Trophoblast cell (in vitro differentiated cells and primary cell): ENCODE results near the gene ARFGAP1.

ENCODE experiments used
- DNase-seq, 2 donors: peaks; one replicate each; pipeline ENCODE4 v3.0.0-alpha.2; 2016
- H2AFZ ChIP-seq: 2 replicates; pipeline ENCODE4 v1.6.1; 2013; ENCODE audit warnings: low read length, moderate library complexity, mild to moderate bottlenecking; ENCODE audit not compliant: insufficient read depth, poor library complexity
- H2AK5ac ChIP-seq: 2 replicates; pipeline ENCODE4 v1.6.1; 2013; ENCODE audit warnings: mild to moderate bottlenecking, low read length
- H2BK120ac ChIP-seq: 2 replicates; pipeline ENCODE4 v1.6.1; 2013; ENCODE audit warnings: low read length, mild to moderate bottlenecking, moderate library complexity; ENCODE audit not compliant: insufficient read depth, poor library complexity
- H2BK12ac ChIP-seq: 2 replicates; pipeline ENCODE4 v1.6.1; 2013; ENCODE audit warnings: mild to moderate bottlenecking, low read length, moderate library complexity
- H2BK5ac ChIP-seq: 2 replicates; pipeline ENCODE4 v1.6.1; 2013; ENCODE audit warnings: low read length, low read depth, moderate library complexity, mild to moderate bottlenecking; ENCODE audit not compliant: poor library complexity
- H3K14ac ChIP-seq: 2 replicates; pipeline ENCODE4 v1.6.1; 2013; ENCODE audit warnings: mild to moderate bottlenecking, low read length
- H3K18ac ChIP-seq: 2 replicates; pipeline ENCODE4 v1.6.1; 2013; ENCODE audit warnings: mild to moderate bottlenecking, low read length
- H3K23ac ChIP-seq: 2 replicates; pipeline ENCODE4 v1.6.1; 2013; ENCODE audit warnings: low read length
- H3K27ac ChIP-seq: 2 replicates; pipeline ENCODE4 v1.5.1; 2013; ENCODE audit warnings: low read depth, mild to moderate bottlenecking, inconsistent platforms, low read length, moderate library complexity
- H3K27me3 ChIP-seq: 2 replicates; pipeline ENCODE4 v1.6.1; 2013; ENCODE audit warnings: inconsistent platforms, mild to moderate bottlenecking, low read length, moderate library complexity; ENCODE audit not compliant: insufficient read depth
- H3K36me3 ChIP-seq, 2 experiments: 1 replicate in 1 of 2; 2 replicates in 1 of 2; pipeline ENCODE4 v1.6.1; 2013; ENCODE audit warnings: low read length in 2 of 2, mild to moderate bottlenecking in 2 of 2, moderate library complexity in 1 of 2; ENCODE audit not compliant: insufficient read depth in 2 of 2, control insufficient read depth in 1 of 2
- H3K4ac ChIP-seq: 2 replicates; pipeline ENCODE4 v1.6.1; 2013; ENCODE audit warnings: low read depth, mild to moderate bottlenecking, low read length, moderate library complexity
- H3K4me1 ChIP-seq, 2 experiments: 1 replicate in 1 of 2; 2 replicates in 1 of 2; pipeline ENCODE4 v1.6.1; 2013; ENCODE audit warnings: low read length in 2 of 2, mild to moderate bottlenecking in 2 of 2, moderate library complexity in 1 of 2; ENCODE audit not compliant: insufficient read depth in 2 of 2, control insufficient read depth in 1 of 2
- H3K4me2 ChIP-seq: 2 replicates; pipeline ENCODE4 v1.6.1; 2013; ENCODE audit warnings: inconsistent platforms, mild to moderate bottlenecking, low read length, moderate library complexity
- H3K4me3 ChIP-seq: 2 replicates; pipeline ENCODE4 v1.5.1; 2013; ENCODE audit warnings: mild to moderate bottlenecking, low read depth, low read length, inconsistent platforms
- H3K79me1 ChIP-seq: one replicate; pipeline ENCODE4 v1.6.1; 2013; ENCODE audit warnings: low read length
- H3K79me2 ChIP-seq: 2 replicates; pipeline ENCODE4 v1.6.1; 2013; ENCODE audit warnings: low read length, mild to moderate bottlenecking; ENCODE audit not compliant: control insufficient read depth, insufficient read depth, poor library complexity
- H3K9ac ChIP-seq: 2 replicates; pipeline ENCODE4 v1.6.1; 2013; ENCODE audit warnings: mild to moderate bottlenecking, low read length
- H3K9me3 ChIP-seq: 2 replicates; pipeline ENCODE4 v1.6.1; 2013; ENCODE audit warnings: low read depth, mild to moderate bottlenecking, control low read depth, inconsistent platforms, low read length; ENCODE audit not compliant: insufficient read depth
- H4K12ac ChIP-seq: 2 replicates; pipeline ENCODE4 v1.6.1; 2013; ENCODE audit warnings: low read depth, mild to moderate bottlenecking, low read length, moderate library complexity
- H4K8ac ChIP-seq: 2 replicates; pipeline ENCODE4 v1.6.1; 2013; ENCODE audit warnings: low read depth, mild to moderate bottlenecking, low read length, moderate library complexity
- H4K91ac ChIP-seq: one replicate; pipeline ENCODE4 v1.6.1; 2013; ENCODE audit warnings: low read depth, mild to moderate bottlenecking, low read length, moderate library complexity
- WGBS: extraction: QIAGEN DNeasy Blood & Tissue Kit; methylation state at CpG from one replicate; pipeline ENCODE4 v1.1.7; 2013; ENCODE audit warnings: missing lambda C conversion rate; ENCODE audit not compliant: insufficient read length, insufficient coverage; ENCODE audit errors: extremely low coverage; 5-methylcytosine and 5-hydroxymethylcytosine counted together

The ARFGAP1 gene

DNA sequence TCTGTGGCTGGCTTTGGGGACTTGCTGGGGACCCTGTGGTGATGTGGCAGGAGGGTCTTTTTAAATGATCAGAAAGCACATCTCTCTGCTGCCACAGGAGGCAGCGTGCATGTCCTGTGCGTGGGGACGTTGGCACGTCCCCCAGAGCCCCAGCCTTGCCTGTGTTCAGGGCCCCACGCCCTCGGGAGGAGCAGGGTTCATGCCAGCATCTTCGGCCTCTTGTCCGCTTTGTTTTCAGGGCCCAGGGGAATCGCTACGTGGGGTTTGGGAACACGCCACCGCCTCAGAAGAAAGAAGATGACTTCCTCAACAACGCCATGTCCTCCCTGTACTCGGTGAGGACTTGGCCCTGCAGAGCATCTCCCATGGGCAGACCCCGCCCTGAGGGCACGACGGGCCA is 6.0 kb downstream of the ARFGAP1 start:
- DNase-seq: no peak
- Histone ChIP-seq H3K18ac (no peak overlapping the region), H2AFZ (no peak overlapping the region), H3K79me2 (peaks cover 14% of the 10 kb centered on the region), H3K9me3 (peaks cover 5% of the 10 kb centered on the region), H3K9ac (no peak overlapping the region), H3K27me3 (no peaks in the 10 kb centered on the region), H3K36me3 (peaks cover 88% of the 10 kb centered on the region in 2 experiments), H3K79me1 (no peaks in the 10 kb centered on the region), H3K14ac (no peak overlapping the region), H4K8ac (no peak overlapping the region), H4K91ac (no peak overlapping the region), H3K4me1 (peaks cover 3% of the 10 kb centered on the region in 2 experiments), H2AK5ac (no peak overlapping the region), H3K4me2 (no peak overlapping the region), H2BK120ac (no peak overlapping the region), H2BK12ac (no peak overlapping the region), H2BK5ac (no peak overlapping the region), H3K27ac (no peak overlapping the region), H3K4ac (no peak overlapping the region), H3K4me3 (no peak overlapping the region), H3K23ac (no peak overlapping the region), H4K12ac (no peak overlapping the region)
- WGBS: no CpG with 5 or more reads among the region's 17 CpGs

DNA sequence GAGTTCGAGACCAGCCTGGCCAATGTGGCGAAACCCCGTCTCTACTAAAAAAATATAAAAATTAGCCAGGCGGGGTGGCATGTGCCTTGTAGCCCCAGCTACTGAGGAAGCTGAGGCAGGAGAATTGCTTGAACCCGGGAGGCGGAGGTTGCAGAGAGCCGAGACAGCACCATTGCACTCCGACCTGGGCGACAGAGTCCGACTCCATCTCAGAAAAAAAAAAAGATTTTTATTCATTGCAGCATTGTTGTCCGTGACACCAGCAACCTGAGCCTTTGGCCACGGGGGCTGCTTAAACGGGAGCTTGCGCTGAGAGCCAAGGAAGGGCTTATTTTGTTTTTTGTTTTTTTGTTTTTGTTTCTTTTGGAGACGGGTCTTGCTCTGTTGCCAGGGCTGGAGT is 7.3 kb downstream of the ARFGAP1 start:
- no peak overlapping the region for H3K4me2 ChIP-seq
- no CpG with 5 or more reads among the region's 15 CpGs for WGBS
- no peak overlapping the region for H4K8ac ChIP-seq
- H4K12ac ChIP-seq: no peak overlapping the region
- H3K4me1 ChIP-seq: no peaks in the 10 kb centered on the region
- H4K91ac ChIP-seq: no peak overlapping the region
- no peak overlapping the region for H2AK5ac ChIP-seq
- H2AFZ ChIP-seq: no peak overlapping the region
- no peak overlapping the region for H3K14ac ChIP-seq
- no peak overlapping the region for H3K18ac ChIP-seq
- no peak overlapping the region for H3K9ac ChIP-seq
- H3K79me2 ChIP-seq: peaks cover 4% of the 10 kb centered on the region
- peaks cover 93 to 95% of the 10 kb centered on the region in 2 experiments for H3K36me3 ChIP-seq
- no peak overlapping the region for H2BK12ac ChIP-seq
- H3K9me3 ChIP-seq: peaks cover 7% of the 10 kb centered on the region
- no peak for DNase-seq
- H2BK120ac ChIP-seq: no peak overlapping the region
- no peak overlapping the region for H3K4me3 ChIP-seq
- H3K4ac ChIP-seq: no peak overlapping the region
- H3K27me3 ChIP-seq: no peaks in the 10 kb centered on the region
- no peak overlapping the region for H3K23ac ChIP-seq
- H3K79me1 ChIP-seq: no peaks in the 10 kb centered on the region
- no peak overlapping the region for H2BK5ac ChIP-seq
- no peak overlapping the region for H3K27ac ChIP-seq

- Histone ChIP-seq H3K27ac (no peak overlapping the region), H2BK120ac (no peak overlapping the region), H3K9ac (no peak overlapping the region), H4K91ac (no peak overlapping the region), H3K18ac (no peak overlapping the region), H2BK12ac (no peak overlapping the region), H3K36me3 (peaks cover 97 to 98% of the 10 kb centered on the region in 2 experiments), H3K4me3 (no peak overlapping the region), H3K4ac (no peak overlapping the region), H3K9me3 (peaks cover 7% of the 10 kb centered on the region), H4K8ac (no peak overlapping the region), H4K12ac (no peak overlapping the region), H2BK5ac (no peak overlapping the region), H3K27me3 (no peaks in the 10 kb centered on the region), H3K79me2 (peaks cover 1% of the 10 kb centered on the region), H3K4me1 (no peaks in the 10 kb centered on the region), H3K23ac (no peak overlapping the region), H3K79me1 (no peaks in the 10 kb centered on the region), H2AFZ (no peak overlapping the region), H3K14ac (no peak overlapping the region), H2AK5ac (no peak overlapping the region), H3K4me2 (no peak overlapping the region)
- no peak for DNase-seq
- no CpG with 5 or more reads among the region's 6 CpGs for WGBS
Measured at GRCh38 chr20:63280371-63280770, 7.8 kb downstream of the ARFGAP1 start.

GRCh38 chr20:63280929-63281545 is 8.4 kb downstream of the ARFGAP1 start:
- no peak for DNase-seq
- Histone ChIP-seq H2AFZ (no peak overlapping the region), H2BK120ac (no peak overlapping the region), H3K27ac (no peak overlapping the region), H3K27me3 (no peaks in the 10 kb centered on the region), H3K4ac (peak overlapping the region; percentile 16), H3K23ac (no peak overlapping the region), H2BK12ac (no peak overlapping the region), H3K4me2 (no peak overlapping the region), H3K9ac (no peak overlapping the region), H3K14ac (no peak overlapping the region), H3K4me1 (no peaks in the 10 kb centered on the region), H2BK5ac (no peak overlapping the region), H4K12ac (no peak overlapping the region), H3K79me1 (no peaks in the 10 kb centered on the region), H4K91ac (no peak overlapping the region), H3K36me3 (peaks cover 97 to 98% of the 10 kb centered on the region in 2 experiments), H3K4me3 (no peak overlapping the region), H3K9me3 (peaks cover 7% of the 10 kb centered on the region), H4K8ac (no peak overlapping the region), H3K79me2 (no peaks in the 10 kb centered on the region), H3K18ac (no peak overlapping the region), H2AK5ac (no peak overlapping the region)
- WGBS: no CpG with 5 or more reads among the region's 19 CpGs
